NT2/D1 (cell line): ENCODE measurements around the gene ANKRD24.
"Not testable (repeated sequence)": the region's sequence is repeated elsewhere in the genome, so short reads cannot be mapped to it uniquely, and the experiment has no call there.

Experiments used
- DNase-seq: peaks from one replicate; pipeline ENCODE4 v3.0.0-alpha.2; 2011; ENCODE audit warnings: low read depth, low spot score
- H3K27me3 ChIP-seq: 2 replicates; pipeline ENCODE4 v1.6.0; 2011; ENCODE audit warnings: mild to moderate bottlenecking; ENCODE audit not compliant: insufficient read length, insufficient read depth
- H3K36me3 ChIP-seq: 2 replicates; pipeline ENCODE4 v1.6.1; 2011; ENCODE audit warnings: mild to moderate bottlenecking, low read length, mixed read lengths; ENCODE audit not compliant: insufficient read depth, insufficient read length
- H3K4me1 ChIP-seq: 2 replicates; pipeline ENCODE4 v1.5.1; 2011; ENCODE audit not compliant: insufficient read depth, insufficient read length
- H3K4me3 ChIP-seq: 2 replicates; pipeline ENCODE4 v1.5.1; 2011; ENCODE audit warnings: low read depth; ENCODE audit not compliant: insufficient read length
- H3K9ac ChIP-seq: 2 replicates; pipeline ENCODE4 v1.6.0; 2011; ENCODE audit warnings: low read depth; ENCODE audit not compliant: insufficient read length
- H3K9me3 ChIP-seq: 2 replicates; pipeline ENCODE4 v1.5.1; 2011; ENCODE audit warnings: mild to moderate bottlenecking, low read length; ENCODE audit not compliant: insufficient read depth
- SUZ12 ChIP-seq: IDR thresholded peaks from 2 replicates; pipeline ENCODE4 v1.6.1; 2011; ENCODE audit not compliant: insufficient read length, insufficient read depth; ENCODE audit errors: extremely low read depth
- YY1 ChIP-seq: IDR thresholded peaks from 2 replicates; pipeline ENCODE4 v1.6.1; 2011; ENCODE audit not compliant: insufficient read length, insufficient read depth
- ZNF274 ChIP-seq: IDR thresholded peaks from 2 replicates; pipeline ENCODE4 v1.6.1; 2011; ENCODE audit warnings: mild to moderate bottlenecking, low read depth, low read length

The ANKRD24 gene

DNA sequence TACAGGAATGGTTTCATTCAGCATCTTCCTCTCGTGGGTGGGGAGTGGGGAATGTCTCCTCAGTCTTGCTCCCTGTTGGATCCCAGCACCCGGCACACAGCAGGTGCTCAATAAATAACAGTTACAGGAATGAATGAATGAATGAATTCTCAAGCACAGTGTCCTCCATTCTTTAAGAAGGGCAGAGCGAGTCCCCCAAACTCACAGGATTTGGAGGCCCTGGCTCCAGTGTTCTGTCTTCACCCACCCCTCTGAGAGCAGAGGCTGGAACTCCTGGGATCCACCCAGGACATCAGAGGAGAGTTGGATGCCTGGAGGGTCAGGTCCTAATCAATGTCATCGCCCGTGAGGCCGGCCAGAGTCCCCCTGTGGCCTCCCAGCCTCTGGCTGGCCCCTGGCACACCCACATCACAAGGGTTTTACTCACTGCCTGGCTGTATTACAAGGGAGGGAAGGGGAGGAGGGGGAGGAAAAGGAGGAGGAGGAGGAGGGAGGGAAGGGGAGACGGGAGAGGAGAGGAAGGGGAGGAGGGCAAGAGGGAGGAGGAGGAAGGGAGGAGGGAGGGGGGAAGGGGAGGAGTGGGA, 37.7 kb upstream of the ANKRD24 start:
- H3K9me3 ChIP-seq, result no peaks in the 10 kb centered on the region
- H3K36me3 ChIP-seq, result no peaks in the 10 kb centered on the region
- TF ChIP-seq ZNF274, result no peak
- TF ChIP-seq YY1, result no peak
- TF ChIP-seq SUZ12, result no peak
- no peak for DNase-seq
- H3K4me1 ChIP-seq, result peaks cover 2% of the 10 kb centered on the region
- H3K4me3 ChIP-seq, result no peak overlapping the region
- H3K9ac ChIP-seq, result no peak overlapping the region
- peaks cover 5% of the 10 kb centered on the region for H3K27me3 ChIP-seq

DNA sequence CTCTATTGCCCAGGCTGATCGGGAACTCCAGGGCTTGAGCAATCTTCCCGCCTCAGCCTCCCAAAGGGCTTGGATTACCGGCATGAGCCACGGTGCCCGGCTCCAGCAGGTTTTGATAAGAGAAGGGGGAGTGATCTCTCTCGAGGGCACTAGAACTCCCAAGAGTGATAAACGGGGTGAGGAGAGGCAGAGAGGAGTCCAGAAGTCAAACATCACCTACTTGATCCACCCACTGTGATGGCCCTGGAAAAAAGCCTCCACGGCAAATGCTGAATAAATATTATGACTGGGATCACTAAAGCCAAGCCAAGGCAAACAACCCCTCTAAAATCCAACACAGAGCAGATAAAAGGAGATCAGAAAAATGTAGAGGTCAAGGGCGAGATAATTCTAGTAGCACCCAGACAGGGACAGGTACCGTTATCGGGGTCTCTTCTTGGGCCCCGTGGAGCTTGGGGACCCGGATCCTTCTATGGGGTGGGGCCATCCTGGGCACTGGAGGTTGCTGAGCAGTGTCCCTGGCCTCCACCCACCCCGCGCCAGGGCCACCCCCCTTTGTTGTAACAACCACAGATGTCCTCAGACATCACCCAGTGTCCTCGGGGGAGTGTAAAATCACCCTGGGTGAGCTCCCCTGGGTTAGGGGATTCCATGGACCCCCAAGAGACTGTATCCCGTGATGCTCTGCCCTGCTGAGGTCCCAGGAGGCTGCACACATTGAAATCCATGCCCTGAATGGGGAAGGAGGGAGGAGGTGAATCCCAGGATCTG, 32.8 kb upstream of the ANKRD24 start:
- no peak overlapping the region for H3K4me3 ChIP-seq
- peaks cover 5% of the 10 kb centered on the region for H3K4me1 ChIP-seq
- no peaks in the 10 kb centered on the region for H3K9me3 ChIP-seq
- H3K27me3 ChIP-seq, result peaks cover 5% of the 10 kb centered on the region
- no peaks in the 10 kb centered on the region for H3K36me3 ChIP-seq
- no peak for TF ChIP-seq YY1
- TF ChIP-seq SUZ12, result no peak
- no peak for TF ChIP-seq ZNF274
- no peak for DNase-seq
- no peak overlapping the region for H3K9ac ChIP-seq

DNA sequence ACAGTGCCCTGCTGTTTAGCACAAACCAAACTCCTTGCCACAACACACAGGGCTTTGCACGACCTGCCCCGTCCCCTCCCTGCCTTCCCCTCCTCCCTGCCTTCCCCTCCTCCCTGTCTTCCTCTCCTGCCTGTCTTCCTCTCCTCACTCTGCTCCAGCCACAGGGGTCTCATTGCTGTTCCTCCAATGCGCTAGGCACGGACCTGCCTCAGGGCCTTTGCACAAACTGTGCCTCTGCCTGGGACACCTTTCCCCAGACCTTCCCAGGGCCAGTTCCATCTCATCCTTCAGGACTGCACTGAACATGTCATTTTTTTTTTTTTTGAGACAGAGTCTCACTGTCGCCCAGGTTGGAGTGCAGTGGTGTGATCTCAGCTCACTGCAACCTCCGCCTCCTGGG, 30.9 kb upstream of the ANKRD24 start:
- H3K36me3 ChIP-seq, result no peaks in the 10 kb centered on the region
- no peak overlapping the region for H3K9ac ChIP-seq
- TF ChIP-seq ZNF274 (no peak), SUZ12 (no peak), YY1 (no peak)
- H3K4me3 ChIP-seq, result no peak overlapping the region
- H3K27me3 ChIP-seq, result no peaks in the 10 kb centered on the region
- peaks cover 3% of the 10 kb centered on the region for H3K4me1 ChIP-seq
- no peak for DNase-seq
- no peaks in the 10 kb centered on the region for H3K9me3 ChIP-seq

DNA sequence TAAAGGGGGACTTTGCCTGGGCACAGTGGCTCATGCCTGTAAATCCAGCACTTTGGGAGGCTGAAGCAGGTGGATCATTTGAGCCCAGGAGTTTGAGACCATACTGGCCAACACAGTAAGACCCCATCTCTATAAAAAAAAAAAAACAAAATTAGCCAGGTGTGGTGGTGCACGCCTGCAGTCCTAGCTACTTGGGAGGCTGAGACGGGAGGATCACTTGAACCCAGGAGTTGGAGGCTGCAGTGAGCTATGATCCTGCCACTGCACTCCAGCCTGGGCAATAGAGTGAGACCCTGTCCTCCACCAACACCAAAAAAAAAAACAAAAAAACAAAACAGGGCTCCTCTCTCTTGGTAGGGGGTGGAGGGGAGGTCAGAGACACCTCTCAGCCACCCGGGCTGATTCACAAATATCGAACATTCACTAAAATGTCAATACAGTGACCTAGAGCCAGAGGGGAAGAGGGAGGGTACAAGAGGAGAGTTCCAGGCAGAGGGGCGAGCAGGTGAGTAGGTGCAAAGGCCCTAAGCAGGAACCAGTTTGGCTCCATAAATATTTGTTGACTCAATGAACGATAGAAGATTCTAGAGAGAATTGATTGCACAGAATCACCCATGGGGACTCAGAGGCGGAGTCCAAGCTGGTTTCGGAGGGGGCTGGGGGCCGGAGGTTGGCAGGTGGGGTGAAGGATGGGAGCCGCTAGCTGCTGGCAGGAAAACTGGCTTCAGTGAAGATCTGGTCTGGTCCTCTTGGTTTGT, 30.1 kb upstream of the ANKRD24 start:
- no peak for TF ChIP-seq ZNF274
- TF ChIP-seq YY1, result no peak
- TF ChIP-seq SUZ12, result no peak
- DNase-seq, result no peak
- no peak overlapping the region for H3K9ac ChIP-seq
- H3K36me3 ChIP-seq, result no peaks in the 10 kb centered on the region
- H3K27me3 ChIP-seq, result no peaks in the 10 kb centered on the region
- H3K9me3 ChIP-seq, result no peaks in the 10 kb centered on the region
- H3K4me1 ChIP-seq, result peaks cover 3% of the 10 kb centered on the region
- no peak overlapping the region for H3K4me3 ChIP-seq

DNA sequence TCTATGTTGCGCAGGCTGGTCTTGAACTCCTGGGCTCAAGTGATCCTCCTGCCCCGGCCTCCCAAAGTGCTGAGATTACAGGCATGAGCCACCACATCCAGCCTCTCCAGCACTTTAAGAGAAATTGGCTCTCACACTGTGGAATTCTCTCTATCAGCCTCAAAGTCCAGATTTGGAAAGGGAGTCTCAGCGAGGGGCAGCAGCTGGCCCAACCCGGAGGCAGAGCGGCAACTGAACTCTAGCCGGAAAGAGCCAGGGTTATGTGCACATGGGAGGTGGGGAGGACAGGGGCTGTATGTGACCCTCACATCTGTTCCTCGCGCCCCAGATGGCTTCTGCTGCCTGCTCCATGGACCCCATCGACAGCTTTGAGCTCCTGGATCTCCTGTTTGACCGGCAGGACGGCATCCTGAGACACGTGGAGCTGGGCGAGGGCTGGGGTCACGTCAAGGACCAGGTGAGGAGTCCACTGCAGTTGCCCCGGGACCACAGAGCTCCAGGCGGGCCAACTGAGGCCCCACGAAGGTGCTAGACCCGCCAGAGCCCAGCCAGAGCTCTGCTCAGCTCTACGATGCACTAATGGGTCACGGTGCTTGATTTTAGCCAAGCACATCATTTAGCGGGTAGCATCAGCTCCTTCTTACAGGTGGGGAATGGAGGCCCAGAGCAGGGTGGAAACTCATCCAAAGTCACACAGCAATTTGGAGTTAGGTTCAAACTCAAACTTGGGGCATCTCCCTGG, 27.7 kb upstream of the ANKRD24 start:
- TF ChIP-seq YY1, result no peak
- no peak for TF ChIP-seq ZNF274
- TF ChIP-seq SUZ12, result no peak
- H3K9ac ChIP-seq, result no peak overlapping the region
- H3K9me3 ChIP-seq, result no peaks in the 10 kb centered on the region
- DNase-seq, result no peak
- no peaks in the 10 kb centered on the region for H3K36me3 ChIP-seq
- H3K27me3 ChIP-seq, result no peaks in the 10 kb centered on the region
- no peak overlapping the region for H3K4me3 ChIP-seq
- H3K4me1 ChIP-seq, result peaks cover 3% of the 10 kb centered on the region

DNA sequence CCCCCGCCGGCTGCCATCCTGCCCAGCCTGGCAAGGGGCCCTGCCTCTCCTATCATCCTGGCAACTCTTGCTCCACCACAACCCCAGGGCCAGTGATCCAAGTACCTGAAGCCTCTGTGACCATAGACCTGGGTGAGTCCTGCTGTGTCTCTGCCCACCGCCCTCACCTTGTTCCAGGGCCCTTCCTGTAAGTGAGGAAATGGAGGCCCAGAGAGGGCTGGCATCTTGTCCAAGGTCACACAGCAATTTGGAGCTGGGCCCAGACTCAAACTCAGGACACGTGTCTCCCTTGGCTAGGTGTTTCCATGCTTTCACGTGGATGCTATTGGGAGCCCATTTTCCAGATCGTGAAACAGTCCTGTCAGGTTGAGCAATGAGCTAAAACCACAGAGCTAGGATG, 25.3 kb upstream of the ANKRD24 start:
- no peak overlapping the region for H3K9ac ChIP-seq
- no peaks in the 10 kb centered on the region for H3K36me3 ChIP-seq
- H3K4me1 ChIP-seq, result peaks cover 3% of the 10 kb centered on the region
- H3K4me3 ChIP-seq, result no peak overlapping the region
- no peak for DNase-seq
- H3K9me3 ChIP-seq, result no peaks in the 10 kb centered on the region
- TF ChIP-seq SUZ12 (no peak), ZNF274 (no peak), YY1 (no peak)
- no peaks in the 10 kb centered on the region for H3K27me3 ChIP-seq

DNA sequence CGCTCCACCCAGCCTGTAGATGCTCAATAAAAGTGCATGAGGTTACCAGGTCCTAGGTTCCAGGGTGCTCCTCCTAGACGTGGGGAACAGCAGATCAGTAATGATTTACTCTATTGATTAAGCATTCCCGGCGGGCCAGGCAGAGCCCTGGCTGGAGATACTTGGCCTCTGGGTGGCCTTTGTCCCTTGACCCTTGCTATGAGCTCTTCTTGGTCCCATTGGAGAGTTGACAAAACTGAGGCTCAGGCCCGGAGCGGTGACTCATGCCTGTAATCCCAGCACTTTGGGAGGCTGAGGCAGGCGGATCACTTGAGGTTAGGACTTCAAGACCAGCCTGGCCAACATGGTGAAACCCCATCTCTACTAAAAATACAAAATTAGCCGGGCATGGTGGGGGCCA, 24.5 kb upstream of the ANKRD24 start:
- not testable (repeated sequence) for H3K36me3 ChIP-seq, H3K4me3 ChIP-seq, H3K9me3 ChIP-seq, H3K27me3 ChIP-seq, H3K9ac ChIP-seq, DNase-seq, H3K4me1 ChIP-seq
